ENCODE data around the gene STARD8. TPM values are rescaled to one million over a fixed set of nuclear protein-coding genes. Genes with fewer than 3 reads are reported as not detected.

The STARD8 gene
- total RNA-seq, 8 experiments from 2014 or later = 0.24 to 5.0 (median 0.48) TPM

DNA sequence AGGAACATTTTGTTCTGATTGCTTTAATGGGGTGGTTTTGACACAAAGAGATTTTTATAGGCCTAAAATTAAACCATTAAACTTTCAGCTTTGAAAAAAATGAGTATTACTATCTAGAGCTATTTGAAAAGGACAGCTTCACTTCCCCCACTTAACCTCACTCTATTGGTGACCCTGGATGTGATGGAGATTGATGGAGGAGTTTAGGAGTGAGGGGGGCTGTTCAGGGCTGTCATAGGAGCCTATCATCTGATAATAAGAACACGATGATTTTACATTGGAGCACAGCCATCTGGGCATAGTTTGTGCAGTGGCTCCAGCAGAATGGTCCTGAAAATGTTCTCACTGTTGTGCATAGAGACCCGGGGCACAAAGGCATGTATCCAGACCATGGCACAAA is 110.3 kb downstream of the STARD8 start:
- Histone ChIP-seq H3K4me1 (replicated peaks in 1 of 2) (no peaks in the 10 kb centered on the region), H3K27ac (no peak overlapping the region), H3K4me3 (no peak overlapping the region)
- in situ Hi-C loops (cut with MboI; ENCODE audit: low pct_unique_long_range_greater_than_20kb in 2 of 9, low sequenced_read_pairs in 9 of 9, unreplicated experiment in 9 of 9) = no loop called here
- ATAC-seq (replicated peaks in 6 of 8) = peak in 3 of 8 experiments; percentile 23 to 67 (median 66)
- 0 to 20% methylated on average over 1 of the region's 2 CpGs; no CpG with 5 or more reads in 8 of the 10 experiments for WGBS, 10 experiments

DNA sequence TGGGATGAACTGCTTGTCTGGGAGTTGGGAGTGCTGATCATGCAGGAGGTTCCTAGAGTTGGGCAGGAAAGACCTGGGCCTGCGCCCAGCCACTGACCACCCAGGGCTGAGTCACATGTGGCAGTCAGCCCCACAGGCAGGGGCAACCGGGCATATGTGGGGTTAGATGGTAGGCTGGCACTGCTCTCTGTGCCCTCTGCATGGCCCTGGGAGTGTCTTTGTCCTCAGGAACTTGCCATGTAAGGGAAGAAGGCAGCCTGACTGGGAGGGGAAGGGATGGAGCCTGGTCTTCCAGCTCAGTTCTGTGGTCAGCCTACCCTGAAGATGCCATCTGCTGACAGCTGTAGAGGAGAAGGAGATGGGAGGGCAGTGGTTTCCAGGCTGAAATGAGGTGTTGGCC is 111.2 kb downstream of the STARD8 start:
- in situ Hi-C loops (cut with MboI; ENCODE audit: low pct_unique_long_range_greater_than_20kb in 2 of 9, low sequenced_read_pairs in 9 of 9, unreplicated experiment in 9 of 9) = no loop called here
- Histone ChIP-seq H3K4me3 (no peak overlapping the region), H3K4me1 (replicated peaks in 1 of 2) (no peaks in the 10 kb centered on the region), H3K27ac (no peak overlapping the region)
- ATAC-seq (replicated peaks in 6 of 8) = no peak
- no CpG with 5 or more reads among the region's 2 CpGs for WGBS, 10 experiments

- H3K27ac ChIP-seq = no peak overlapping the region
- WGBS, 10 experiments = 37 to 40% methylated on average over 1 to 2 of the region's 2 CpGs; no CpG with 5 or more reads in 8 of the 10 experiments
- ATAC-seq (replicated peaks in 6 of 8) = no peak
- no peaks in the 10 kb centered on the region for H3K4me1 ChIP-seq (replicated peaks in 1 of 2)
- in situ Hi-C loops (cut with MboI; ENCODE audit: low pct_unique_long_range_greater_than_20kb in 2 of 9, low sequenced_read_pairs in 9 of 9, unreplicated experiment in 9 of 9) = no loop called here
- H3K4me3 ChIP-seq = no peak overlapping the region
Measured at GRCh38 chrX:68761086-68761485, 113.6 kb downstream of the STARD8 start.

DNA sequence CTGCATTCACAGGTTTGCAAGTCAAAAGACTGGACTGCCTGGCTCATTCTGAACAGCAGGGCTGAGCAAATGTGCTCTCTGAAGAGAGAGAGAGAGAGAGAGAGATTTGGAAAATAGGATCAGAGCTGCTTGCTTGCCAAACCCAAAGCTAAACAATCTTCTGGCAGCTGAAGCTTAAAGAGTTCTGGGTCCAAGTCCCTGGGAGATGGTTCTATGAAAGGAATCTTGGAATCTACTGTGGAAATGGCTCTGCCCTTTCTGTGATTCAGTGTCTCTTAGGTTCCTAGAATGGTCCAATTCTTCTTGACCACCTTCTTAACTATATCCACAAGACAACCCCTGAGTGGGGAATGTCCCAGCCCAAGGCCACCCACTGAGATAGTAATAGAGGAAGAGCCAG is 115.3 kb downstream of the STARD8 start:
- H3K27ac ChIP-seq = no peak overlapping the region
- ATAC-seq (replicated peaks in 6 of 8) = no peak
- no peak overlapping the region for H3K4me3 ChIP-seq
- H3K4me1 ChIP-seq (replicated peaks in 1 of 2) = no peaks in the 10 kb centered on the region
- in situ Hi-C loops (cut with MboI; ENCODE audit: low pct_unique_long_range_greater_than_20kb in 2 of 9, low sequenced_read_pairs in 9 of 9, unreplicated experiment in 9 of 9) = no loop called here

DNA sequence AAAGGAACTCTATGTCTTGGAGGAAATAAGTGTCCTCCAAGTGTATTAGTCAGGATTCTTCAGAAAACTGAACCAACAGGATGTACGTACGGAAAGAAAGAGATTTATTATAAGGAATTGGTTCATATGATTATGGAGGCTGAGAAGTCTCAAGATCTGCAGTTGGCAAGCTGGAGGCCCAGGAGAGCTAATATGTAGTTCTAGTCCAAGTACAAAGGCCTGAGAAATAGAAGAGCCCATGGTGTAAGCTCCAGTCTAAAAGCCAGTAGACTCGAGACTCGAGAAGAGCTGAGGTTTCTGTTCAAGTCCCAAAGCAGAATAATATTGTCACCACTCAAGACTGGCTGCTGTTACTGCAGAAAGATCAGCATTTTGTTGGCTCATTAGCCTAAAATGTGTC is 116.0 kb downstream of the STARD8 start:
- in situ Hi-C loops (cut with MboI; ENCODE audit: low pct_unique_long_range_greater_than_20kb in 2 of 9, low sequenced_read_pairs in 9 of 9, unreplicated experiment in 9 of 9) = no loop called here
- no peak overlapping the region for H3K4me3 ChIP-seq
- 60 to 83% methylated on average over 2 to 3 of the region's 4 CpGs; no CpG with 5 or more reads in 8 of the 10 experiments for WGBS, 10 experiments

More for the DNA sequence above, 116.0 kb downstream of the STARD8 start:
- no peak for ATAC-seq (replicated peaks in 6 of 8)
- Histone ChIP-seq H3K4me1 (replicated peaks in 1 of 2) (no peaks in the 10 kb centered on the region), H3K27ac (no peak overlapping the region)

Other genes starting within 250 kb of the STARD8 start
- 10 to 100 TPM in 1 of 8 experiments, 1 to 10 TPM in 7; 4.6 to 13.9 (median 6.1) TPM for gene OPHN1, start 214.2 kb upstream of the STARD8 start, total RNA-seq
- 10 to 100 TPM; 20.1 to 30.6 (median 24.6) TPM for gene YIPF6, start 148.6 kb upstream of the STARD8 start, total RNA-seq
- gene EFNB1, start 181.4 kb downstream of the STARD8 start, total RNA-seq = 10 to 100 TPM; 10.2 to 57.1 (median 39.2) TPM

Measured in motor neuron (in vitro differentiated cells).